HG03432 (cell line): ENCODE results near the gene SYT17.

Experiments used
- ATAC-seq: cut with Tn5 transposase; IDR thresholded peaks from one replicate; pipeline ENCODE4 v1.9.1; 2021; ENCODE audit warnings: mild to moderate bottlenecking, moderate library complexity; ENCODE audit not compliant: unreplicated experiment

The SYT17 gene

DNA sequence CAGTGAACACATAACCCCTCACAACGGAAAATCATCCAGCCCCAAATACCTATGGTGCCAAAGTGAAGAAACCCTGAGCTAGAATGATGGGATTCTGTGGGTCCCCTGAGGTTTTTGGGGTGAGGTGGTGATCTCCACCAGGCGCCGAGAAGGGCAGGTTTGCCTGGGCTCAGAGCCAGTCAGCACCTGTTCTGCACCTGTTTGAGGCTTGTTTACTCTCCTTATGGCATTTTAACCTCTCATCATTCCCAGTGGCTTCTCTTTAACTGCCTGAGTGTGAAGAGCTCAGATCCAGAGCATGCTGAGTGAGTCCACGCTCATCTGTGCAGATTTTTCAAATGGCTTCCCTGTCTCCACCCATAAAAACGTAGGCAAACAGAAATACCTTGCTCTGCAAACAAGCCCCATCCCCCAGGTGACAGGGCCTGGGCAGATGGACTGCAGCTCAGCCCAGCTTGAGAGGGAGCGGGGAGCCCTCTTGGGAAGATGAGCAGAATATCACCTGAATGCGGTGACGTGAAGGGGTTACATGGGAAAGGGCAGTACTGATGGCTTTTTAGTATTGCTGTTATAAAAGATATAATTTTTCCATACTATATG, 77.4 kb downstream of the SYT17 start:
- no peak for ATAC-seq

DNA sequence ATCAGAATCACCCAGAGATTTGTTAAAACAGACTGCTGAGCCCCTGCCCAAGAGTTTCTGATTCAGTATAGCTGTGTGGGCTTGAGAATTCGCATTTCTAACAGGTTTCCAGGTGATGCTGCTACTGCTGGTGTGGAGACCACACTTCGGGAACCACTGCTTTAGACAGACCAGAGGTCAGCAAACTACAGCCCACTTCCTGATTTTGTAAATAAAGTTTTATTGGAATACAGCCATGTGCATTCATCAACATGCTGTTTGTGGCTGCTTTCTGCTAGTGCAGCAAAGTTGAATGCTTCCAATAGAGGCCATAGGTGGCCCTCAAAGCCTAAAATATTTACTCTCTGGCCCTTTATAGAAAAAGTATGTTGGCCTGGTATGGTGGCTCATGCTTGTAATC, 84.9 kb downstream of the SYT17 start:
- ATAC-seq, result no peak

DNA sequence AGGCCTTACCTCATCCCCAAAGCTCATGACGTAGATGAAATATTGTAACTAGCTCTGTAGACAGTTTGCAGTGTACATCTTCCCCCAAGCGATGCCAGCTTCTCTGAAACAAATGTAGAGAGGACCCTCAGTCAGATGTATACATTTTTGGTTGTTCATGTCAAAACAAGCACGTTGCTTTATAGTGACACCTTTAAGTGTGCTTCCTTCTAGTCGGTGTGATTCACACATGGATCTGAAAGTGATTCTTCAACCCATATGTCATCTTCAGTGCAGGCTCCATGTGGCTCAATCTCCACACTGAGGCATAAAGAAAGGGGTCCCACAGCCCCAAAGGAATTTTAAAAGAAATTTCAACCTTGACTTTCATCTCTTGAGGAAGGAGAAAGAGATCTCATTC, 86.6 kb downstream of the SYT17 start:
- ATAC-seq, result no peak

GRCh38 chr16:19264123-19264673, 96.2 kb downstream of the SYT17 start:
- no peak for ATAC-seq

DNA sequence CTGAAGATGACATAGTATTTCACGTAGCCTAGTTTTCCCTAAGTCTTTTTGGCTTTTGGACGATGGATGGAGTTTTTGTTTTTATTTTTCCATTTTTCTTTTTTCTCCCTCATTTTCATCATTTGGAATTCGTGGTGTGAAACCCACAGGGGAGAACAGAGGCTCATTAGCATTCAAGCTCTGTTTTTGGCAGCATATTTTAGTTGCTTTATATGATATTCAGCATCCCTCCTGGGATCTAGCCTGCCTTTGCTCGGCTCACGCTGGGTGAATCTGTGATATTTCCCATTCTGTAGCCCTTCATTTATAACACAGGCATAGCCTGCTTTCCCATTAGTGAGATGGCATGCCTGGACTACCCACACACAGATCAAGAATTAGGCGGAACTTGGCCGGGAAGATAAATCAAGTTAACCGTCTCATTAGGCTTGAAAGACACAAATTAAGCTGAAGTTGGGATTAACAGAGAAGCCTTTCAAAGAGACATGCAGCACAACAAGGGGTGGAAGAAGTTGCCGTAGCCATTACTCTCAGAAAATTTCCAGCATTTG, 97.4 kb downstream of the SYT17 start:
- no peak for ATAC-seq

DNA sequence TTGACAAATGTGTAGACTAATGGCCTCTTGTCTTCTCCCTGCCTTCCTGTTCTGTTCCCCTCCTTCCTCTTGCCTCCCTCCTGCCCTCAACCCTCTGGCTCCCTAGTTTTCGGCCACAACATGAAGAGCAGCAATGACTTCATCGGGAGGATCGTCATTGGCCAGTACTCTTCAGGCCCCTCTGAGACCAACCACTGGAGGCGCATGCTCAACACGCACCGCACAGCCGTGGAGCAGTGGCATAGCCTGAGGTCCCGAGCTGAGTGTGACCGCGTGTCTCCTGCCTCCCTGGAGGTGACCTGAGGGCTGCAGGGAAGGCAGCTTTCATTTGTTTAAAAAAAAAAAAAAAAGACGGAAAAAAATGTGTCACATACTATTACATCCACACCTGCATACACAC, 98.7 kb downstream of the SYT17 start:
- ATAC-seq, result no peak

GRCh38 chr16:19269098-19269497, 101.1 kb downstream of the SYT17 start:
- no peak for ATAC-seq

DNA sequence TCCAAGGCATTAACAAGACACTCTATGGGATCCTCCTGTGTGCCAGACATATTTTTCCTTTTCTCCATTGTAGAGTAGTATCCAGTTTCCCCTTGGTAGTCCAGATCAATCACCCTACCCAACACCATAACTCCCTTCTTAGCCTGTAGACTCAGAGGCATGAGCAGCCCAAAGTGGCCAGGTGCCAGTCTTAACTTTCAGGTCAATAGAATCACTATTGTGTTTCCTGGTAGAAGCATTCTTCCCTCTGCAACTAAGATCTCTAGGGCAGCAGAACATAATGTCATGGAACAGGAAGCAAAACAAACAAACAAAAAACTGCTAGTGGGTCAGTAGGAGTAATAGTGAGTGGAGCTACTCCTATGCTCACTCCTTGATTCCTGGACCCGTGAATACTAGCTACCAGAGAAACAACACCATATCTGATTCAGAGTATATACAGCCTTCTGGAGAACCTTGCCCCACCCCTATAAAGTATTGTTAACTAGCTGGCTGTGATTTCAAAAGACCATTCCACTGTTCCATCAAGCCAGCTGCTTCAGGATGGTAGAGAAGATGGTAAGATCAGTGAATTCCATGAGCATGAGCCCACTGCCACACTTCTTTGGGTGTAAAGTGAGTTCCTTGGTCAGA, 106.2 kb downstream of the SYT17 start:
- no peak for ATAC-seq

DNA sequence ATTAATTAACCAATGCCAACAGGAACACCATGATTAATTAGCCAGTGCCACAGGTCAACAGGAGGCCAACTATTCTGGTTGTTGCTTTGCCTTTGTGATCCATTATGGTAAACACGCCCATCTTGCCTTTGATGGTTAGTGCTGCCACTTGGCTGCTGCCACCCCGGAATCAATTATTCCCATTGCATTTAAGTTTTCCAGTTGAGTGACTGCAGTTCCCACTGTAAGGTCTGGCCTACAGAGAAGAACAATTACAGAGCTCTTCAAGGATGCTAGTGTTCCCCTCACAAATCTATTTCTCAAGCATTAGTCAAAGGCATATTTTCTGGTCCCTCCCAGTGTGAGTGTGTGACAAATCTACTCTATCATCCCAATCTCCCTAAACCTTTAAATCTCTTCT, 110.4 kb downstream of the SYT17 start:
- ATAC-seq, result no peak

DNA sequence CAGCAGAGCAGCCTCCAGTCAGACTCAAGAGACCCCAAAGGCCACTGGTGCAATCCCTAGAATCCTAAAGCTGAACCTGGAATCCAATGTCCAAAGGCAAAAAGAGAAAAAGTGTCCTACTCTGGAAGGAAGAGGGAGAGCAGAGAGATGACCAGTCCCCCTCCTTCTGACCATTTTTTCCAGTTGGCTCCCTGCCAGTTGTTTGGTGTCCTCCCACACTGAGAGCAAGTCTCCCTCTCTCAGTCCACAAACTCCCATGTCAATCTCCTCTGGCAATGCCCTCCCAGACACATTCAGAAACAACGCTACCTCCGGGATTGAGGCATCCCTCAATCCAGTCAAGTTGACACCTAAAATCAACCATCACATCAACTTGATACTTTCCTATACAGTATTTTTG, 113.2 kb downstream of the SYT17 start:
- ATAC-seq, result no peak

- ATAC-seq, result no peak
Measured at GRCh38 chr16:19282101-19282500, 114.1 kb downstream of the SYT17 start.

GRCh38 chr16:19283637-19284036, 115.6 kb downstream of the SYT17 start:
- no peak for ATAC-seq

DNA sequence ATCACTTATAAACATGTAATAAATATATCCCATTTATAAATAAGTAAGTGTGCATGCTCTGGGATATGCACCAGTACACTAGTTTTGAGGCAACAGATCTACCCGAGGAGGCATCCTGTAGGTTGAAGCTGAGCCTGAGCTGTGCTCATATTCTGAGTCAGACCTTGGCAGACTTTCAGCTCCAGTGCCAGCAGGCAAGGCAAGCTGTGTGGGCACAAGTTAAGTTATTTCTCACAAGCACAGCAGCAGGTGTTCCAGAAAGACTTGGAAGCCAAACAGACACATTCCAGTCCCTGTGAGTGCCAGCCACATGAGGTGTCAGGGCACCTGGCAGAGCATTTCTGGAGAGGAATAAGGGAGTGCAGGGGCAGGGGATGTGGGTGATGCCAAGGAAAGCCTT, 116.2 kb downstream of the SYT17 start:
- no peak for ATAC-seq

GRCh38 chr16:19285431-19285830, 117.4 kb downstream of the SYT17 start, which contains the start of gene CLEC19A:
Gene CLEC19A (plus strand): TSS chr16:19285731. CDS start chr16:19285852, 121 bp downstream.
- no peak for ATAC-seq

GRCh38 chr16:19286827-19287226, 118.8 kb downstream of the SYT17 start:
- no peak for ATAC-seq

GRCh38 chr16:19287241-19287640, 119.2 kb downstream of the SYT17 start:
- ATAC-seq, result no peak

GRCh38 chr16:19288872-19289799, 121.1 kb downstream of the SYT17 start:
- ATAC-seq, result no peak

DNA sequence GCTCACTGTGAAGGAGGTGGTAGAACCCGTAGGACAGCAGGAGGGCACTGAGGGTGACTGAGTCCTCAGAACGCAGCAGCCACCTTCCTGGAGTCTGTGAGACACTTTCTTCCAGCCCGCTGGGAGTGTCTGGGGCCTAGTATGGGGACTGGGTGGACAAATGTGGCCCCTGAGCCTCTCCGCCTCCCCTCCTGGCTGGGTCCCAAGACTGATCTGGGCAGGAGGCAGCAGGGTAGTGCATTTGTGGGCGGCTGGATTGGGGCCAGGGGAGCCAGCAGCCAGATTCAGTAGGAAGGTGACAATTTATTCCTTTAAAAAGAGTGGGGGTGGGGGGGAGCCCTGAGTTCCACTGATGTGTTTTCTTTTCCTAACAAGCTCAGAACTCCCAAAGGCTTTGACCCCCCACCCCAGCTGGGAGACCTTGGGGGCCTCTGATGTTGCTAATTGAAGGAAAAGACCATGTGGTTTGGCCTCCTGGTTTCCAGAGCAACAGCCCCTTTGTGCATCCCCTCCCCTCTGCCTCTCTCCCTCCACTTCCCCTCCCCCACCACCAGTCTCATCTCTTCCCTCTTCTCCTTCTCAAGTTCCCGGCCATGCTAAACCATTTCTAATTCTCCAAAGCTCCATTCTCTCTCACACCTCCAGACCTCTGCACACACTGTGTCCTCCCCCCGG, 121.9 kb downstream of the SYT17 start:
- ATAC-seq, result no peak

DNA sequence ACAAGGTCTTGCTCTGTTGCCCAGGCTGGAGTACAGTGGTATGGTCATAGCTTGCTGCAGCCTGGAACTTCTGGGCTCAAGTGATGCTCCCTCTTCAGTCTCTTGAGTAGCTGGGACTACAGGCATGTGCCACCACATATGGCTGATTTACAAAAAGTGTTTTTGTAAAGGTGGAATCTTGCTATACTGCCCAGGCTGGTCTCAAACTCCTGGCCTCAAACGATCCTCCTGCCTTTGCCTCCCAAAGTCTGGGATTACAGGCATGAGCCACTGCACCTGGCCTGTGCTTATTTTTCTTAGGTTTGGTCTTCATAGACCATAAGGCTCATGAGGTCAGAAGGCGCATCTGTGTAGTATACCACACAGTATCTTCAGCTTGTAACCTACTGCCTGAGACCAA, 122.8 kb downstream of the SYT17 start:
- no peak for ATAC-seq

GRCh38 chr16:19291475-19291874, 123.4 kb downstream of the SYT17 start:
- ATAC-seq, result no peak

GRCh38 chr16:19292186-19292585, 124.1 kb downstream of the SYT17 start:
- ATAC-seq, result no peak
